Bronchial epithelial cell (primary cell): Measurements from ENCODE around the gene SLC12A3. TPM values are rescaled to one million over a fixed set of nuclear protein-coding genes. Genes with fewer than 3 reads are reported as not detected.

Experiments
- DNase-seq: peaks from one replicate; pipeline ENCODE4 v3.0.0-alpha.2; 2010; ENCODE audit warnings: low read depth
- FAIRE-seq: peaks from 2 replicates; lab custom pipeline; 2011; peaks lifted over from hg19 to GRCh38; lab: Jason Lieb, UNC
- H3K27me3 ChIP-seq: 2 replicates; pipeline ENCODE4 v1.5.1; 2011; ENCODE audit warnings: low read length; ENCODE audit not compliant: control insufficient read depth, insufficient read depth
- H3K36me3 ChIP-seq: 2 replicates; pipeline ENCODE4 v1.5.1; 2011; ENCODE audit warnings: low read length; ENCODE audit not compliant: control insufficient read depth, insufficient read depth
- H3K4me3 ChIP-seq: 2 replicates; pipeline ENCODE4 v1.5.1; 2011; ENCODE audit warnings: mild to moderate bottlenecking, low read depth, low read length, control low read depth
- CTCF ChIP-seq: IDR thresholded peaks from 2 replicates; pipeline ENCODE4 v1.5.1; 2011; ENCODE audit warnings: mild to moderate bottlenecking, moderate library complexity, low read length, control low read depth, inconsistent platforms; ENCODE audit not compliant: insufficient read depth, severe bottlenecking
- total RNA-seq: library from RNA; depleted of rRNA; stranded (reverse); fragments of >200 nt; gene quantifications from 2 replicates; pipeline ENCODE4 v1.2.1, GENCODE V29; 2014

SLC12A3 gene
- total RNA-seq, 1 donor from 2014 or later, result not detected

- DNase-seq (no peak), FAIRE-seq (no peak)
- Histone ChIP-seq H3K36me3 (no peaks in the 10 kb centered on the region), H3K27me3 (no peaks in the 10 kb centered on the region), H3K4me3 (no peak overlapping the region)
- TF ChIP-seq CTCF, result no peak
These were observed 3.9 kb upstream of the SLC12A3 start for GRCh38 chr16:56861092-56861610.

- TF ChIP-seq CTCF, result no peak
- DNase-seq, result no peak
- no peak for FAIRE-seq
- no peak overlapping the region for H3K4me3 ChIP-seq
- H3K36me3 ChIP-seq, result no peaks in the 10 kb centered on the region
- no peaks in the 10 kb centered on the region for H3K27me3 ChIP-seq
These were observed 3.3 kb upstream of the SLC12A3 start for GRCh38 chr16:56861756-56862155.

GRCh38 chr16:56862776-56863175 lies 2.2 kb upstream of the SLC12A3 start:
- no peak for DNase-seq
- no peak for TF ChIP-seq CTCF
- no peaks in the 10 kb centered on the region for H3K27me3 ChIP-seq
- H3K4me3 ChIP-seq, result no peak overlapping the region
- no peak for FAIRE-seq
- H3K36me3 ChIP-seq, result no peaks in the 10 kb centered on the region

GRCh38 chr16:56865394-56866062 lies 521 bp downstream of the SLC12A3 start:
- Histone ChIP-seq H3K36me3 (no peaks in the 10 kb centered on the region), H3K4me3 (no peak overlapping the region), H3K27me3 (no peaks in the 10 kb centered on the region)
- no peak for DNase-seq
- no peak for TF ChIP-seq CTCF
- no peak for FAIRE-seq

GRCh38 chr16:56866955-56867830 lies 2.2 kb downstream of the SLC12A3 start:
- peak; percentile 48 for DNase-seq
- peak; percentile 61 for TF ChIP-seq CTCF
- FAIRE-seq, result no peak

More at GRCh38 chr16:56866955-56867830, 2.2 kb downstream of the SLC12A3 start:
- no peaks in the 10 kb centered on the region for H3K27me3 ChIP-seq
- H3K36me3 ChIP-seq, result no peaks in the 10 kb centered on the region
- H3K4me3 ChIP-seq, result no peak overlapping the region
